Fibroblast of lung (primary cell): ENCODE measurements around the gene RNU6-9. TPM values are rescaled to one million over a fixed set of nuclear protein-coding genes. Genes with fewer than 3 reads are reported as not detected.
A peak's percentile ranks its signal among the peaks of the same experiment; 100 is the strongest.

ENCODE experiments used
- DNase-seq, 2 donors: peaks; one replicate each; pipeline versions ENCODE4 v3.0.0 to v3.0.0-alpha.2; 2010; ENCODE audit warnings: low read depth in 2 of 2
- H2AFZ ChIP-seq: 2 replicates; pipeline ENCODE4 v1.5.1; 2012; ENCODE audit warnings: low read length, control low read depth, inconsistent platforms
- H3K27ac ChIP-seq: 2 replicates; pipeline ENCODE4 v1.5.1; 2011; ENCODE audit warnings: low read length, control low read depth; ENCODE audit not compliant: insufficient read depth
- H3K27me3 ChIP-seq: 2 replicates; pipeline ENCODE4 v1.5.1; 2011; ENCODE audit warnings: mild to moderate bottlenecking, low read length; ENCODE audit not compliant: control insufficient read depth, insufficient read depth
- H3K36me3 ChIP-seq: 2 replicates; pipeline ENCODE4 v1.5.1; 2011; ENCODE audit warnings: low read length; ENCODE audit not compliant: control insufficient read depth, insufficient read depth
- H3K4me1 ChIP-seq: 2 replicates; pipeline ENCODE4 v1.5.1; 2011; ENCODE audit warnings: low read length; ENCODE audit not compliant: control insufficient read depth, insufficient read depth; ENCODE audit errors: extremely low read depth
- H3K4me2 ChIP-seq: 2 replicates; pipeline ENCODE4 v1.5.1; 2011; ENCODE audit warnings: low read length, control low read depth; ENCODE audit not compliant: insufficient read depth; ENCODE audit errors: extremely low read depth
- H3K4me3 ChIP-seq, 4 experiments: fragments of 200-600 bp in 1 of 4; sonication (generic) in 1 of 4; replicated peaks in 1 of 4; 2 replicates each; pipeline ENCODE4 v1.5.1; 2011 to 2016; ENCODE audit warnings: low read length in 4 of 4, low read depth in 3 of 4, mild to moderate bottlenecking in 3 of 4, control low read depth in 2 of 4, inconsistent platforms in 1 of 4, mixed read lengths in 1 of 4; ENCODE audit not compliant: insufficient read depth in 1 of 4; ENCODE audit errors: control extremely low read depth in 1 of 4
- H3K79me2 ChIP-seq: 2 replicates; pipeline ENCODE4 v1.5.1; 2012; ENCODE audit warnings: mild to moderate bottlenecking, low read length, inconsistent platforms; ENCODE audit not compliant: control insufficient read depth, insufficient read depth
- H3K9ac ChIP-seq: 2 replicates; pipeline ENCODE4 v1.5.1; 2011; ENCODE audit warnings: mild to moderate bottlenecking, low read length, control low read depth; ENCODE audit not compliant: insufficient read depth
- H3K9me3 ChIP-seq: 2 replicates; pipeline ENCODE4 v1.5.1; 2012; ENCODE audit warnings: low read depth, low read length; ENCODE audit not compliant: control insufficient read depth, insufficient read depth
- H4K20me1 ChIP-seq: 2 replicates; pipeline ENCODE4 v1.5.1; 2011; ENCODE audit warnings: low read length; ENCODE audit not compliant: control insufficient read depth, insufficient read depth; ENCODE audit errors: extremely low read depth
- EZH2 ChIP-seq: IDR thresholded peaks from 2 replicates; pipeline ENCODE4 v1.5.1; 2012; ENCODE audit warnings: low read length, control low read depth, mild to moderate bottlenecking; ENCODE audit errors: missing control alignments
- polyA plus RNA-seq, 2 donors: library from polyadenylated mRNA; depleted of rRNA in 1 of 2; stranded (reverse) in 1 of 2; unstranded in 1 of 2; fragments of >200 nt; gene quantifications; 2 replicates each; pipeline ENCODE4 v1.2.1, GENCODE V29; 2011 to 2012; ENCODE audit warnings: missing spikeins in 1 of 2
- total RNA-seq: library from RNA; depleted of rRNA; stranded (reverse); fragments of >200 nt; gene quantifications from 2 replicates; pipeline ENCODE4 v1.2.1, GENCODE V29; 2014
- TF ChIP-seq, protein P1 (sequence below), 2 donors: IDR thresholded peaks in 1 of 2; conservative IDR thresholded peaks in 1 of 2; 1 replicate in 1 of 2; 2 replicates in 1 of 2; pipeline ENCODE4 v1.5.1; 2011 to 2012; ENCODE audit warnings: low read length in 2 of 2, control low read depth in 1 of 2, inconsistent platforms in 1 of 2, low read depth in 1 of 2, mild to moderate bottlenecking in 1 of 2

RNU6-9 gene
- total and polyA plus RNA-seq, 2 donors (not counting 1 experiment from before 2014, with no cell fraction given): not detected

DNA sequence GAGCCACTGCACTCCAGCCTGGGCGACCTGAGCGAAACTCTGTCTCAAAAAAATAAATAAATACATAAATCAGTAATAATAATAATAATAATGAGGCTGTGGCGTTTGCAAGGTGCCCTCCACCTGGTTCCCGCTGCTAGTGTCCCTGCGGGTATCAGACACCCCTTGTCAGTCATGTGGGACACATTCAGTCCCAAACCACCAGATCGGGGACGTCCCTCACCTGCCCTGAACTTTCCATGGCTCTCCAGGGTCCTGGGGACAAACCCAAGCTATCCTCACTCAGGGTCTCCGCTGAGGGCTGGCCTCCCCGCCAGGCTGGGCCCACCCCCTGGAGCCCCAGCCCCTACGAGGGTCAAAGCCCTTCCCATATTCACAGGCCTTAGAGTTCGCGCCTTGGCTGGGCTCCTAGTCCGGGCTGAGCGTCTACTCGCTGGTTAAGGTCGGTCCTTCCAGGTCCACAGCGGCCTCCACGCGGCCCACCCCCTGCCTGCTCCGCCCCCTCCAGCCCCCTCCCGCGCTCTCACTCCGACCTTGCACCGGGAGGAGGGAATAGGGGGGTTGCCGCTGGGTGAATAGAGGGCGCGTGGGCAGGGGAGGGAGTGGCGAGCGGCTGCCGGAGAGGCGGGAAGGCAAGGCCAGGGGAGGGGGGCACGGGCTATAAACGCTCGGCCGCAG lies 23.5 kb downstream of the RNU6-9 start:
- Histone ChIP-seq H3K36me3 (no peaks in the 10 kb centered on the region), H3K9me3 (no peaks in the 10 kb centered on the region), H4K20me1 (no peaks in the 10 kb centered on the region), H3K27ac (no peak overlapping the region), H3K79me2 (peaks cover 1% of the 10 kb centered on the region), H3K27me3 (peaks cover 29% of the 10 kb centered on the region), H3K4me2 (no peak overlapping the region), H3K4me3 (no peak overlapping the region), H2AFZ (no peak overlapping the region), H3K4me1 (peaks cover 3% of the 10 kb centered on the region), H3K9ac (no peak overlapping the region)
- TF ChIP-seq EZH2: no peak
- TF ChIP-seq, protein P1, sequence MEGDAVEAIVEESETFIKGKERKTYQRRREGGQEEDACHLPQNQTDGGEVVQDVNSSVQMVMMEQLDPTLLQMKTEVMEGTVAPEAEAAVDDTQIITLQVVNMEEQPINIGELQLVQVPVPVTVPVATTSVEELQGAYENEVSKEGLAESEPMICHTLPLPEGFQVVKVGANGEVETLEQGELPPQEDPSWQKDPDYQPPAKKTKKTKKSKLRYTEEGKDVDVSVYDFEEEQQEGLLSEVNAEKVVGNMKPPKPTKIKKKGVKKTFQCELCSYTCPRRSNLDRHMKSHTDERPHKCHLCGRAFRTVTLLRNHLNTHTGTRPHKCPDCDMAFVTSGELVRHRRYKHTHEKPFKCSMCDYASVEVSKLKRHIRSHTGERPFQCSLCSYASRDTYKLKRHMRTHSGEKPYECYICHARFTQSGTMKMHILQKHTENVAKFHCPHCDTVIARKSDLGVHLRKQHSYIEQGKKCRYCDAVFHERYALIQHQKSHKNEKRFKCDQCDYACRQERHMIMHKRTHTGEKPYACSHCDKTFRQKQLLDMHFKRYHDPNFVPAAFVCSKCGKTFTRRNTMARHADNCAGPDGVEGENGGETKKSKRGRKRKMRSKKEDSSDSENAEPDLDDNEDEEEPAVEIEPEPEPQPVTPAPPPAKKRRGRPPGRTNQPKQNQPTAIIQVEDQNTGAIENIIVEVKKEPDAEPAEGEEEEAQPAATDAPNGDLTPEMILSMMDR (conservative IDR thresholded peaks at IDR 0.05 in 1 of 2, IDR thresholded peaks at IDR 0.05 in 1 of 2; ENCODE audit: low read depth in 1 of 2, low read length in 2 of 2): no peak
- no peak for DNase-seq

DNA sequence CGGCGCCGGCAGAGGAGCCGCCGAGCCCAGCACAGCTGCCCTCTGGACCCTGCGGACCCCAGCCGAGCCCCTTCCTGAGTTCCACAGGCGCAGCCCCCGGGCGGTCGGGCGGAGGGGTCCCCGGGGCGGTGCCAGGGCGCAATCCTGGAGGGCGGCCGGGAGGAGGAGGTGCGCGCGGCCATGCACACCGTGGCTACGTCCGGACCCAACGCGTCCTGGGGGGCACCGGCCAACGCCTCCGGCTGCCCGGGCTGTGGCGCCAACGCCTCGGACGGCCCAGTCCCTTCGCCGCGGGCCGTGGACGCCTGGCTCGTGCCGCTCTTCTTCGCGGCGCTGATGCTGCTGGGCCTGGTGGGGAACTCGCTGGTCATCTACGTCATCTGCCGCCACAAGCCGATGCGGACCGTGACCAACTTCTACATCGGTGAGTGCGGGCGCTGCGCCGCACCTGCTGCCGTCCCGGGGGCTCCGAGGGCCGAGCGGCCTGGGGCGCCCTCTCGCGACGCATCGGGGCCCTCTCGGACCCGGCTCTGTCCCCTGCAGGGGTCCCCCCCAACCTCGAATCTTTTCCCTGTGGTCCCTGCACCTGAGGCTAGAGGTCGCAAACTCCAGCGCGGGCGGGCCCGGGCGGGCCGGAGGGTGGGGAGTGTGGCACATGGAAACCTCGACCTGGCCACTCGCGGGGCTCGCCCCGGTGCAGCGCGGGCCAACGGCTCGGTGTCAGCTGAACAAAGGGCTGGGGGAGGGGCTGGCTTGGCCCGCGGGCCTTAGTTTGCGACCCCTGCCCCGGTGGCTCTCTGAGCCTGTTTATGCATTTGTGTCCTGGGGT lies 24.3 kb downstream of the RNU6-9 start, which contains the start of gene KISS1R:
Gene KISS1R, plus strand, starts transcription at position 11 of the 829 bp plus-strand sequence. Its CDS starts 170 bp downstream, at position 181.
- Histone ChIP-seq H3K27ac (no peak within 1 kb of the TSS), H3K4me3 (peak within 1 kb of the TSS in 1 of 4 experiments; percentile 25), H3K9me3 (no peaks in the 10 kb centered on the region), H3K36me3 (no peaks in the 10 kb centered on the region), H3K4me1 (peaks cover 3% of the 10 kb centered on the region), H2AFZ (no peak within 1 kb of the TSS), H3K27me3 (peaks cover 29% of the 10 kb centered on the region), H4K20me1 (no peaks in the 10 kb centered on the region), H3K4me2 (peak within 1 kb of the TSS; percentile 44), H3K9ac (no peak within 1 kb of the TSS), H3K79me2 (peaks cover 1% of the 10 kb centered on the region)
- no peak for DNase-seq
- TF ChIP-seq EZH2: peak; percentile 98
- TF ChIP-seq, protein P1 (conservative IDR thresholded peaks at IDR 0.05 in 1 of 2, IDR thresholded peaks at IDR 0.05 in 1 of 2; ENCODE audit: low read depth in 1 of 2, low read length in 2 of 2): peak; percentile 16 to 28

DNA sequence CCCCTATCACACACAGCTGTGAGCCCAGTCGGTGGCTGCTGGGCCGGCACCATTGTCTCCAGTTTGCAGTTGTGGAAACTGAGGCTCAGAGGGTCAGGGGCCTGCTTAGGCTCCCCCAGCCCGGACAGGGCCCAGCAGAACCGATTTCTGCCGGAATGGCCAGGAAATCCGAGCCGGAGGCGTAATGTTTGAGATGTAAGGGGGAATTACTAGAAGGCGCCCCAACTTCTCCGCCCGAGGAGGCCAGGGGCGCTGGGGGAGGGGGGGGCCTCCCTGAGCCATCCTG lies 24.8 kb downstream of the RNU6-9 start:
- H3K4me3 ChIP-seq: no peak overlapping the region
- no peaks in the 10 kb centered on the region for H3K36me3 ChIP-seq
- no peak overlapping the region for H3K4me2 ChIP-seq
- H3K27ac ChIP-seq: no peak overlapping the region
- no peak overlapping the region for H3K9ac ChIP-seq
- H3K79me2 ChIP-seq: no peaks in the 10 kb centered on the region
- H4K20me1 ChIP-seq: no peaks in the 10 kb centered on the region
- no peaks in the 10 kb centered on the region for H3K9me3 ChIP-seq
- peaks cover 3% of the 10 kb centered on the region for H3K4me1 ChIP-seq
- TF ChIP-seq EZH2: peak; percentile 94
- TF ChIP-seq, protein P1 (conservative IDR thresholded peaks at IDR 0.05 in 1 of 2, IDR thresholded peaks at IDR 0.05 in 1 of 2; ENCODE audit: low read depth in 1 of 2, low read length in 2 of 2): no peak
- DNase-seq: no peak
- H3K27me3 ChIP-seq: peaks cover 29% of the 10 kb centered on the region
- no peak overlapping the region for H2AFZ ChIP-seq
